Measurements from ENCODE around the gene PLD2.

DNA sequence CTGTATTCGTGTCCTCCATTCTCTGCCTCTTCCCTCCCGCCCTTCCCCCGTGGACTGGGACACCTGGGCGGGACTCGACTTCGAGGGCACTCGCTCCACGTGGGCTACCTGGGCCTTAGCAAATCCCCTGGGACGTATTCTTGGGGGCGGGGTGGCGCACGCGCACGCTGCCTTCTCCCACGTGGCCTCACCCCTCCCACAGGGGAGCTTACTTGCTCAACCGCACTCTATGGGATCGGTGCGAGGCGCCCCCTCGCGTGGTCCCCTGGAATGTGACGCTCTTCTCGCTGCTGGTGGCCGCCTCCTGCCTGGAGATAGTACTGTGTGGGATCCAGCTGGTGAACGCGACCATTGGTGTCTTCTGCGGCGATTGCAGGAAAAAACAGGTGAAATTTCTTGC lies 24.3 kb upstream of the PLD2 start:
- no peak for TF ChIP-seq POLR2AphosphoS2 (IDR thresholded peaks at IDR 0.05; ENCODE audit: low read length)
- no peak for TF ChIP-seq ZNF239 (CRISPR knock-in tag; IDR thresholded peaks at IDR 0.05)
- TF ChIP-seq, protein P1, sequence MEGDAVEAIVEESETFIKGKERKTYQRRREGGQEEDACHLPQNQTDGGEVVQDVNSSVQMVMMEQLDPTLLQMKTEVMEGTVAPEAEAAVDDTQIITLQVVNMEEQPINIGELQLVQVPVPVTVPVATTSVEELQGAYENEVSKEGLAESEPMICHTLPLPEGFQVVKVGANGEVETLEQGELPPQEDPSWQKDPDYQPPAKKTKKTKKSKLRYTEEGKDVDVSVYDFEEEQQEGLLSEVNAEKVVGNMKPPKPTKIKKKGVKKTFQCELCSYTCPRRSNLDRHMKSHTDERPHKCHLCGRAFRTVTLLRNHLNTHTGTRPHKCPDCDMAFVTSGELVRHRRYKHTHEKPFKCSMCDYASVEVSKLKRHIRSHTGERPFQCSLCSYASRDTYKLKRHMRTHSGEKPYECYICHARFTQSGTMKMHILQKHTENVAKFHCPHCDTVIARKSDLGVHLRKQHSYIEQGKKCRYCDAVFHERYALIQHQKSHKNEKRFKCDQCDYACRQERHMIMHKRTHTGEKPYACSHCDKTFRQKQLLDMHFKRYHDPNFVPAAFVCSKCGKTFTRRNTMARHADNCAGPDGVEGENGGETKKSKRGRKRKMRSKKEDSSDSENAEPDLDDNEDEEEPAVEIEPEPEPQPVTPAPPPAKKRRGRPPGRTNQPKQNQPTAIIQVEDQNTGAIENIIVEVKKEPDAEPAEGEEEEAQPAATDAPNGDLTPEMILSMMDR (IDR thresholded peaks at IDR 0.05 in 2 of 3, conservative IDR thresholded peaks at IDR 0.05 in 1 of 3; ENCODE audit: insufficient read depth in 2 of 3, low read depth in 1 of 3, low read length in 3 of 3): peak; percentile 48 to 67 (median 50)
- TF ChIP-seq, protein P2, sequence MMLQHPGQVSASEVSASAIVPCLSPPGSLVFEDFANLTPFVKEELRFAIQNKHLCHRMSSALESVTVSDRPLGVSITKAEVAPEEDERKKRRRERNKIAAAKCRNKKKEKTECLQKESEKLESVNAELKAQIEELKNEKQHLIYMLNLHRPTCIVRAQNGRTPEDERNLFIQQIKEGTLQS (IDR thresholded peaks at IDR 0.05): no peak
- TF ChIP-seq, protein P2 (CRISPR knock-in tag; conservative IDR thresholded peaks at IDR 0.05): no peak
- TF ChIP-seq, protein P3, sequence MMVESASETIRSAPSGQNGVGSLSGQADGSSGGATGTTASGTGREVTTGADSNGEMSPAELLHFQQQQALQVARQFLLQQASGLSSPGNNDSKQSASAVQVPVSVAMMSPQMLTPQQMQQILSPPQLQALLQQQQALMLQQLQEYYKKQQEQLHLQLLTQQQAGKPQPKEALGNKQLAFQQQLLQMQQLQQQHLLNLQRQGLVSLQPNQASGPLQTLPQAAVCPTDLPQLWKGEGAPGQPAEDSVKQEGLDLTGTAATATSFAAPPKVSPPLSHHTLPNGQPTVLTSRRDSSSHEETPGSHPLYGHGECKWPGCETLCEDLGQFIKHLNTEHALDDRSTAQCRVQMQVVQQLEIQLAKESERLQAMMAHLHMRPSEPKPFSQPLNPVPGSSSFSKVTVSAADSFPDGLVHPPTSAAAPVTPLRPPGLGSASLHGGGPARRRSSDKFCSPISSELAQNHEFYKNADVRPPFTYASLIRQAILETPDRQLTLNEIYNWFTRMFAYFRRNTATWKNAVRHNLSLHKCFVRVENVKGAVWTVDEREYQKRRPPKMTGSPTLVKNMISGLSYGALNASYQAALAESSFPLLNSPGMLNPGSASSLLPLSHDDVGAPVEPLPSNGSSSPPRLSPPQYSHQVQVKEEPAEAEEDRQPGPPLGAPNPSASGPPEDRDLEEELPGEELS (CRISPR knock-in tag; IDR thresholded peaks at IDR 0.05; ENCODE audit: borderline replicate concordance): no peak
- no peak for TF ChIP-seq EZH2 (IDR thresholded peaks at IDR 0.05; ENCODE audit: borderline replicate concordance, low read depth, low read length)
- TF ChIP-seq SMAD1 (IDR thresholded peaks at IDR 0.05; ENCODE audit: low read depth, low read length, partially characterized antibody): no peak
- TF ChIP-seq CBX5 (IDR thresholded peaks at IDR 0.05; ENCODE audit: borderline replicate concordance, low read depth): no peak
- no peak for TF ChIP-seq HDAC2 (IDR thresholded peaks at IDR 0.05)
